CD14-positive monocyte (primary cell): Measurements from ENCODE around the gene NCKAP1. TPM values are rescaled to one million over a fixed set of nuclear protein-coding genes. Genes with fewer than 3 reads are reported as not detected.
A peak's percentile ranks its signal among the peaks of the same experiment; 100 is the strongest.

Source experiments
- DNase-seq, 3 donors: peaks; one replicate each; pipeline ENCODE4 v3.0.0-alpha.2; 2011 to 2022
- H2AFZ ChIP-seq: 2 replicates; pipeline ENCODE4 v1.6.0; 2012; ENCODE audit warnings: mild to moderate bottlenecking, low read depth, low read length, inconsistent platforms; ENCODE audit not compliant: insufficient read depth, poor library complexity, severe bottlenecking
- H3K27ac ChIP-seq, 2 donors: 1 replicate in 1 of 2; 2 replicates in 1 of 2; pipeline ENCODE4 v1.5.1; 2012 to 2013; ENCODE audit warnings: low read length in 2 of 2, control low read depth in 1 of 2, inconsistent platforms in 1 of 2, low read depth in 1 of 2, mild to moderate bottlenecking in 1 of 2
- H3K27me3 ChIP-seq, 2 donors: one replicate each; pipeline versions ENCODE4 v1.6.0 to v1.6.1; 2011 to 2013; ENCODE audit warnings: low read length in 2 of 2; ENCODE audit not compliant: control insufficient read depth in 2 of 2, insufficient read depth in 2 of 2
- H3K36me3 ChIP-seq, 2 donors: replicated peaks in 1 of 2; 1 replicate in 1 of 2; 2 replicates in 1 of 2; pipeline versions ENCODE4 v1.5.1 to v1.6.1; 2012 to 2013; ENCODE audit warnings: low read length in 2 of 2, control low read depth in 1 of 2, inconsistent platforms in 1 of 2, mild to moderate bottlenecking in 1 of 2; ENCODE audit not compliant: insufficient read depth in 2 of 2, control insufficient read depth in 1 of 2
- H3K4me1 ChIP-seq, 2 donors: 1 replicate in 1 of 2; 2 replicates in 1 of 2; pipeline versions ENCODE4 v1.5.1 to v1.6.1; 2012 to 2013; ENCODE audit warnings: low read length in 2 of 2, control low read depth in 1 of 2, inconsistent platforms in 1 of 2, mild to moderate bottlenecking in 1 of 2, moderate library complexity in 1 of 2; ENCODE audit not compliant: insufficient read depth in 2 of 2, control insufficient read depth in 1 of 2
- H3K4me2 ChIP-seq: replicated peaks from 2 replicates; pipeline ENCODE3; 2012; ENCODE audit warnings: low read length, moderate library complexity, mild to moderate bottlenecking; ENCODE audit not compliant: poor library complexity, severe bottlenecking; ENCODE audit errors: extremely low read depth
- H3K4me3 ChIP-seq, 3 experiments: fragments of 200-600 bp in 1 of 3; sonication (generic) in 1 of 3; replicated peaks in 1 of 3; 1 replicate in 2 of 3; 2 replicates in 1 of 3; pipeline ENCODE4 v1.5.1; 2011 to 2013; ENCODE audit warnings: low read length in 3 of 3, mild to moderate bottlenecking in 3 of 3, control low read depth in 2 of 3, low read depth in 2 of 3, inconsistent platforms in 1 of 3, moderate library complexity in 1 of 3
- H3K79me2 ChIP-seq: 2 replicates; pipeline ENCODE4 v1.6.0; 2012; ENCODE audit warnings: mild to moderate bottlenecking, control low read depth, inconsistent platforms, low read length, moderate library complexity; ENCODE audit not compliant: insufficient read depth
- H3K9ac ChIP-seq: 2 replicates; pipeline ENCODE4 v1.6.0; 2017; ENCODE audit warnings: low read length, mild to moderate bottlenecking; ENCODE audit not compliant: insufficient read depth, poor library complexity, severe bottlenecking
- H3K9me3 ChIP-seq, 2 donors: replicated peaks in 1 of 2; 1 replicate in 1 of 2; 2 replicates in 1 of 2; pipeline versions ENCODE4 v1.5.1 to v1.6.1; 2012 to 2013; ENCODE audit warnings: low read length in 2 of 2, control low read depth in 1 of 2; ENCODE audit not compliant: control insufficient read depth in 1 of 2, insufficient read depth in 1 of 2
- H4K20me1 ChIP-seq: 2 replicates; pipeline ENCODE4 v1.6.0; 2012; ENCODE audit warnings: mild to moderate bottlenecking, low read length, control low read depth, moderate library complexity; ENCODE audit not compliant: insufficient read depth
- H3K27ac Mint-ChIP-seq, 7 donors: one replicate each; pipeline ENCODE4 v1.8.0; 2020; ENCODE audit warnings: mild to moderate bottlenecking in 7 of 7, mixed read lengths in 7 of 7, moderate library complexity in 6 of 7, inconsistent platforms in 2 of 7
- H3K27me3 Mint-ChIP-seq, 3 donors: one replicate each; pipeline ENCODE4 v1.8.0; 2021 to 2022; ENCODE audit warnings: low read depth in 3 of 3, mild to moderate bottlenecking in 3 of 3, mixed read lengths in 3 of 3, moderate library complexity in 3 of 3, inconsistent platforms in 1 of 3
- H3K36me3 Mint-ChIP-seq, 2 donors: one replicate each; pipeline ENCODE4 v1.8.0; 2020; ENCODE audit warnings: mixed read lengths in 2 of 2, inconsistent platforms in 1 of 2, mild to moderate bottlenecking in 1 of 2
- H3K4me1 Mint-ChIP-seq: one replicate; pipeline ENCODE4 v1.8.0; 2020; ENCODE audit warnings: mild to moderate bottlenecking, mixed read lengths
- H3K4me3 Mint-ChIP-seq, 2 donors: one replicate each; pipeline ENCODE4 v1.8.0; 2020; ENCODE audit warnings: mild to moderate bottlenecking in 2 of 2, mixed read lengths in 2 of 2, moderate library complexity in 1 of 2
- H3K9me3 Mint-ChIP-seq, 7 donors: one replicate each; pipeline ENCODE4 v1.8.0; 2020 to 2022; ENCODE audit warnings: mixed read lengths in 7 of 7, mild to moderate bottlenecking in 6 of 7, moderate library complexity in 6 of 7, inconsistent platforms in 2 of 7
- WGBS: methylation state at CpG from one replicate; pipeline ENCODE4 v1.1.5; 2013; ENCODE audit warnings: missing lambda C conversion rate; ENCODE audit not compliant: insufficient coverage; 5-methylcytosine and 5-hydroxymethylcytosine counted together
- intact Hi-C, 2 donors: fragments of 100-400 bp; cut with micrococcal nuclease; formaldehyde crosslinking; loops; one replicate each; pipeline versions ENCODE4 v1.15.0 to v1.15.1; 2023
- polyA plus RNA-seq, 3 donors: library from polyadenylated mRNA; depleted of rRNA in 1 of 3; unstranded in 2 of 3; stranded (reverse) in 1 of 3; fragments of 300-500 nt in 2 of 3; fragments of >200 nt in 1 of 3; fragmentation: Illumina TruSeq in 2 of 3; gene quantifications; 1 replicate in 2 of 3; 2 replicates in 1 of 3; pipeline ENCODE4 v1.2.3, GENCODE V29; 2012 to 2021
- TF ChIP-seq, protein P1 (sequence below): fragments of 200-600 bp; IDR thresholded peaks from one replicate; pipeline ENCODE4 v1.8.0; 2022; ENCODE audit warnings: antibody characterized with exemption, mild to moderate bottlenecking

Gene NCKAP1
- polyA plus RNA-seq, 3 donors: 0.01 TPM; not detected in 2

DNA sequence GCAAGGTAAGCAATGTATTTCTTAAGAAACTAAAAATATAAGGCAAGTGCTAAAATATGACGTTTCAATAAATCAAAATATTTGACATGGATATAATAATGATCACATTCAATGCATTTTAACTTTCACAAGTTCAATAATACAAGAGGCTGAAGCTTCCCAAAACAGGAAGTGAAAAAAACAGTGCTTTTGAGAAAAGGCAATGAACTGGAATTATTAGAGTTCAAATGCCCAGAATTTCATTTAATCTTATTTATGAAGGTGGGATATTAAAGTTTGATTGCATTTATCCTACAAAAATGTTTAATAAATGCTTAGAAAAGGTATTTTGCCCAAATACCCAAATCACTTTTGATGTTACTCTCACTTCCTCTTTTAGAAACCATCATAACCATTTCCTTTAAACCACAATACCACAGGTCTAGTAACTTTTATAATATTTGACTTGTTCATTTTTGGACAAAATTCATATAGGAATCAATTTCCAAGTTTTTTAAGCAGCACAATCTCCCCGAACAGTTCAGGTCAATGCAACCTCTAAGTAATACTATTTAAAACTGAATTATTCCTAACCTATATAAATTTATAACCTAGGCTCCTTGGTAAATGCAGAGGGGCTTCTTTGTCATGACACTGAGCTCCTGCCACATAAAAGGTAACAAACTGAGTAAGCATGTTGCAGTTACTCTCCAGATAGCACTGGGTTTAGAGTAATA lies 2.1 kb downstream of the NCKAP1 start:
- H3K9ac ChIP-seq: no peak overlapping the region
- Mint-ChIP-seq H3K4me3 (peak overlapping the region in 1 of 2 donors; percentile 55), H3K9me3 (peaks cover 0 to 25% (median 19%) of the 10 kb centered on the region in 7 donors), H3K27ac (no peak overlapping the region), H3K4me1 (peaks cover 28% of the 10 kb centered on the region), H3K27me3 (peaks cover 80 to 94% (median 80%) of the 10 kb centered on the region in 3 donors), H3K36me3 (peaks cover 5 to 8% of the 10 kb centered on the region in 2 donors)
- H3K4me3 ChIP-seq: no peak overlapping the region
- TF ChIP-seq, protein P1, sequence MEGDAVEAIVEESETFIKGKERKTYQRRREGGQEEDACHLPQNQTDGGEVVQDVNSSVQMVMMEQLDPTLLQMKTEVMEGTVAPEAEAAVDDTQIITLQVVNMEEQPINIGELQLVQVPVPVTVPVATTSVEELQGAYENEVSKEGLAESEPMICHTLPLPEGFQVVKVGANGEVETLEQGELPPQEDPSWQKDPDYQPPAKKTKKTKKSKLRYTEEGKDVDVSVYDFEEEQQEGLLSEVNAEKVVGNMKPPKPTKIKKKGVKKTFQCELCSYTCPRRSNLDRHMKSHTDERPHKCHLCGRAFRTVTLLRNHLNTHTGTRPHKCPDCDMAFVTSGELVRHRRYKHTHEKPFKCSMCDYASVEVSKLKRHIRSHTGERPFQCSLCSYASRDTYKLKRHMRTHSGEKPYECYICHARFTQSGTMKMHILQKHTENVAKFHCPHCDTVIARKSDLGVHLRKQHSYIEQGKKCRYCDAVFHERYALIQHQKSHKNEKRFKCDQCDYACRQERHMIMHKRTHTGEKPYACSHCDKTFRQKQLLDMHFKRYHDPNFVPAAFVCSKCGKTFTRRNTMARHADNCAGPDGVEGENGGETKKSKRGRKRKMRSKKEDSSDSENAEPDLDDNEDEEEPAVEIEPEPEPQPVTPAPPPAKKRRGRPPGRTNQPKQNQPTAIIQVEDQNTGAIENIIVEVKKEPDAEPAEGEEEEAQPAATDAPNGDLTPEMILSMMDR: no peak
- H4K20me1 ChIP-seq: peaks cover 5% of the 10 kb centered on the region
- peaks cover 10 to 24% of the 10 kb centered on the region in 2 donors for H3K4me1 ChIP-seq
- no peaks in the 10 kb centered on the region for H3K36me3 ChIP-seq
- H3K27ac ChIP-seq: no peak overlapping the region
- H3K27me3 ChIP-seq: peaks cover 90 to 92% of the 10 kb centered on the region in 2 donors
- no peaks in the 10 kb centered on the region for H3K79me2 ChIP-seq
- no peak overlapping the region for H3K4me2 ChIP-seq
- DNase-seq: peak in 2 of 3 donors; percentile 31 to 54
- peaks cover 0 to 47% of the 10 kb centered on the region in 2 donors for H3K9me3 ChIP-seq
- WGBS: no CpG with 5 or more reads among the region's 2 CpGs
- intact Hi-C loops: no loop called here
- H2AFZ ChIP-seq: no peak overlapping the region

DNA sequence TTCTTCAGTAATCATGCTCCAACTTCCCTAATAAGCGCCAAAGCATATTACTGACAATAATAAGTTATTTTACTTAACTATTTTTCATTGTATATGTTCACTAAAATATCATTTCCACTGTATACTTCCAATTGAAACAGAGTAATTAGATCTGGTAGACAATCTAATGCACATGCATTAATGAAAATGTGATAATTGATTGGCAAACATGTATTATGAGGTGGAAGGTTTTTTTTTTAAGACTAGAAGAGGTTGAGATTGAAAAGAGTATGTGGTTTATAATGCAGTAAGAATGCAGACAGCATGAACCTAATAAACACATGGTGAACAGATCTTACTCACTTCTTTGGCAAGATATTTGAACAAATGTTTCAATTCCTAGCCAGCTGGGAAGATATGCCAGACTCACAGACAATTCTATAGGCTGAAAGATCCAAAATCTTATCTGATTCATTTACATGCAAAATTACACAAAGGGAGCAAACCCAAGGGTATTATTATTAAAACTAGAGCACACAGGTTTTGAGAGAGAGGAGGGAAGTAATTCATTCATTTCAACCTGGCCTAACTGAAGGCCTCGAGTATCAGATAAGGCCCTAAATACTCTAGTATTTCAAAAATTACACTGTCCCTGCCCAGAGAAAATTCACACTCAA lies 2.8 kb downstream of the NCKAP1 start:
- H3K27ac ChIP-seq: no peak overlapping the region
- H3K36me3 ChIP-seq: no peaks in the 10 kb centered on the region
- H3K4me1 ChIP-seq: peaks cover 10 to 24% of the 10 kb centered on the region in 2 donors
- no CpG with 5 or more reads among the region's 2 CpGs for WGBS
- peak overlapping the region in 1 of 2 donors; percentile 80 for H3K4me3 Mint-ChIP-seq
- H3K79me2 ChIP-seq: no peaks in the 10 kb centered on the region
- H3K9me3 Mint-ChIP-seq: peaks cover 0 to 19% (median 18%) of the 10 kb centered on the region in 7 donors
- no peak for DNase-seq
- H2AFZ ChIP-seq: no peak overlapping the region
- H3K27me3 ChIP-seq: peaks cover 90 to 92% of the 10 kb centered on the region in 2 donors
- no peak overlapping the region for H3K9ac ChIP-seq
- intact Hi-C loops: no loop called here
- no peak overlapping the region for H3K4me3 ChIP-seq
- peaks cover 28% of the 10 kb centered on the region for H3K4me1 Mint-ChIP-seq
- H3K9me3 ChIP-seq: peaks cover 0 to 44% of the 10 kb centered on the region in 2 donors
- no peak overlapping the region for H3K4me2 ChIP-seq
- H3K36me3 Mint-ChIP-seq: peaks cover 5 to 8% of the 10 kb centered on the region in 2 donors
- peaks cover 79 to 93% (median 86%) of the 10 kb centered on the region in 3 donors for H3K27me3 Mint-ChIP-seq
- TF ChIP-seq, protein P1: no peak
- H3K27ac Mint-ChIP-seq: no peak overlapping the region
- H4K20me1 ChIP-seq: peaks cover 5% of the 10 kb centered on the region
